Spleen (tissue), 7 donors: ENCODE results near the gene RABAC1.

ENCODE experiments used
- POLR2A ChIP-seq, 3 donors: fragments of 450-650 bp; IDR thresholded peaks; one replicate each; pipeline ENCODE4 v1.5.1; 2017; ENCODE audit warnings: antibody characterized with exemption in 3 of 3, mild to moderate bottlenecking in 1 of 3
- TF ChIP-seq, protein P1 (sequence below), 11 experiments: fragments of 200-600 bp in 7 of 11; fragments of 450-650 bp in 4 of 11; sonication (generic) in 4 of 11; IDR thresholded peaks in 8 of 11; conservative IDR thresholded peaks in 3 of 11; 1 replicate in 7 of 11; 2 replicates in 4 of 11; pipeline versions ENCODE4 v1.4.0 to v1.8.0; 2016 to 2021; ENCODE audit warnings: antibody characterized with exemption in 11 of 11, inconsistent platforms in 4 of 11, mild to moderate bottlenecking in 1 of 11
- donor health status: DM: no; HTN: no; CAD: no; lungs with moderate emphysema.
- donor health status: DM: no; HTN: no; CAD: no.
- donor health status: DM: no; HTN: no; CAD: no.

DNA sequence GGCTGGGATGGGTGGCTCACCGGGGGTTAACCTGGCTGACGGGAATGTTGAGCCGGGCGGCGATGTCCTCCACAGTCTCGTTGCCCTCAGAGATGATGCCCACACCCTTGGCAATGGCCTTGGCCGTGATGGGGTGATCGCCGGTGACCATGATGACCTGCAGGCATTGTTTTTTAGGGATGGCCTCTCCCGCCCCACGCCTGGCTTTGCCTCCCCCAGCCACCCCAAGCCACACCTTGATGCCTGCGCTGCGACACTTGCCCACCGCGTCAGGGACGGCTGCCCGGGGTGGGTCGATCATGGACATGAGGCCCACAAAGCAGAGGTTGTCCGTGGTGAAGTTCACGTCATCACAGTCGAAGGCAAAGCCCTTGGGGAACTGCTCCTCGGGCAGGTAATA, 18.8 kb upstream of the RABAC1 start:
- TF ChIP-seq, protein P1, sequence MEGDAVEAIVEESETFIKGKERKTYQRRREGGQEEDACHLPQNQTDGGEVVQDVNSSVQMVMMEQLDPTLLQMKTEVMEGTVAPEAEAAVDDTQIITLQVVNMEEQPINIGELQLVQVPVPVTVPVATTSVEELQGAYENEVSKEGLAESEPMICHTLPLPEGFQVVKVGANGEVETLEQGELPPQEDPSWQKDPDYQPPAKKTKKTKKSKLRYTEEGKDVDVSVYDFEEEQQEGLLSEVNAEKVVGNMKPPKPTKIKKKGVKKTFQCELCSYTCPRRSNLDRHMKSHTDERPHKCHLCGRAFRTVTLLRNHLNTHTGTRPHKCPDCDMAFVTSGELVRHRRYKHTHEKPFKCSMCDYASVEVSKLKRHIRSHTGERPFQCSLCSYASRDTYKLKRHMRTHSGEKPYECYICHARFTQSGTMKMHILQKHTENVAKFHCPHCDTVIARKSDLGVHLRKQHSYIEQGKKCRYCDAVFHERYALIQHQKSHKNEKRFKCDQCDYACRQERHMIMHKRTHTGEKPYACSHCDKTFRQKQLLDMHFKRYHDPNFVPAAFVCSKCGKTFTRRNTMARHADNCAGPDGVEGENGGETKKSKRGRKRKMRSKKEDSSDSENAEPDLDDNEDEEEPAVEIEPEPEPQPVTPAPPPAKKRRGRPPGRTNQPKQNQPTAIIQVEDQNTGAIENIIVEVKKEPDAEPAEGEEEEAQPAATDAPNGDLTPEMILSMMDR (IDR thresholded peaks at IDR 0.05 in 8 of 11, conservative IDR thresholded peaks at IDR 0.05 in 3 of 11) = no peak
- no peak for TF ChIP-seq POLR2A (IDR thresholded peaks at IDR 0.05)
